Fibroblast of mammary gland (primary cell): ENCODE data around the gene ANKRD55.
"Not testable (repeated sequence)": the region's sequence is repeated elsewhere in the genome, so short reads cannot be mapped to it uniquely, and the experiment has no call there.

Experiments
- DNase-seq: peaks from one replicate; pipeline ENCODE4 v3.0.0-alpha.2; 2010; ENCODE audit warnings: low read depth
- H3K4me3 ChIP-seq: 2 replicates; pipeline ENCODE4 v1.5.1; 2011; ENCODE audit warnings: low read depth, mild to moderate bottlenecking, low read length, moderate library complexity; ENCODE audit not compliant: control insufficient read depth
- TF ChIP-seq, protein P1 (sequence below): conservative IDR thresholded peaks from 2 replicates; pipeline ENCODE4 v1.5.1; 2011; ENCODE audit warnings: low read depth, low read length, inconsistent platforms; ENCODE audit not compliant: control insufficient read depth, insufficient read depth

The ANKRD55 gene

DNA sequence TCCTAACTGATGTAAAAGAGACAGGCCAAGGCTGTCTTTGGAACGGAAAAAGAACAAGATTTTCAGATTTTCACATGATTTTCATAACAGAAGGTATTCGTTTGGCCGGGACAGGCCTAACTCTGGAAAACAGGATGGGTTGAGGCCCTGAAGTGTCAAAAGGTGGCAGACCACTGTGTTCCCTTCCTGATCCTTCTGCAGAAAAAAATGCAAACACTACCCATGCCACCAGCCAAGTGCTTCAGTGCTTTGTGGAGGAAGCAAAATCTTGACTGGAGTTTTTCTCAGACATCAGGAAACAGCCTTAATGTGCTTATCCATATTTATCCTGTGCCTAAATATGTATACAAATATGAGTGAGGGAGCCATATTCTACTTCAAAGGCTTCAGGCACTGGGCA lies 124.9 kb downstream of the ANKRD55 start:
- TF ChIP-seq, protein P1, sequence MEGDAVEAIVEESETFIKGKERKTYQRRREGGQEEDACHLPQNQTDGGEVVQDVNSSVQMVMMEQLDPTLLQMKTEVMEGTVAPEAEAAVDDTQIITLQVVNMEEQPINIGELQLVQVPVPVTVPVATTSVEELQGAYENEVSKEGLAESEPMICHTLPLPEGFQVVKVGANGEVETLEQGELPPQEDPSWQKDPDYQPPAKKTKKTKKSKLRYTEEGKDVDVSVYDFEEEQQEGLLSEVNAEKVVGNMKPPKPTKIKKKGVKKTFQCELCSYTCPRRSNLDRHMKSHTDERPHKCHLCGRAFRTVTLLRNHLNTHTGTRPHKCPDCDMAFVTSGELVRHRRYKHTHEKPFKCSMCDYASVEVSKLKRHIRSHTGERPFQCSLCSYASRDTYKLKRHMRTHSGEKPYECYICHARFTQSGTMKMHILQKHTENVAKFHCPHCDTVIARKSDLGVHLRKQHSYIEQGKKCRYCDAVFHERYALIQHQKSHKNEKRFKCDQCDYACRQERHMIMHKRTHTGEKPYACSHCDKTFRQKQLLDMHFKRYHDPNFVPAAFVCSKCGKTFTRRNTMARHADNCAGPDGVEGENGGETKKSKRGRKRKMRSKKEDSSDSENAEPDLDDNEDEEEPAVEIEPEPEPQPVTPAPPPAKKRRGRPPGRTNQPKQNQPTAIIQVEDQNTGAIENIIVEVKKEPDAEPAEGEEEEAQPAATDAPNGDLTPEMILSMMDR = no peak
- DNase-seq = no peak
- no peak overlapping the region for H3K4me3 ChIP-seq

DNA sequence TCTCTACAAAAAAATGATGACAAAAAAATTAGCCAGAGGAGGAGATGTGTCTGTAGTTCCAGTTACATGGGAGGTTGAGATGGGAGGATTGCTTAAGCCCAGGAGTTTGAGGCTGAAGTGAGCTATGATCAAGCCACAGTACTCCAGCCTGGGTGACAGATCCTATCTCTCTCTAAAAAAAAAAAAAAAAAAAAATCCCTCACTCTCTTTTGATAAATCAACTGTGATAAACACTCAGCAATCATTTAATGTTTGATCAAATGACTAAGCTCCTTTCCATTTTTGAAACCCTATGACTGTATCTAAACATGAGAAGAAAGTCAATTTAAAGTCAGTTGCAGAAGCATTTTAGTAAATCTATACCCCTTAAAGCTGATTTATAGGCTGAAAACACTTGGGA lies 126.3 kb downstream of the ANKRD55 start:
- no peak overlapping the region for H3K4me3 ChIP-seq
- DNase-seq = no peak
- TF ChIP-seq, protein P1 = no peak

GRCh38 chr5:56105511-56106291 lies 127.4 kb downstream of the ANKRD55 start:
- DNase-seq = peak; percentile 29

GRCh38 chr5:56102889-56103288 lies 130.2 kb downstream of the ANKRD55 start:
- H3K4me3 ChIP-seq = no peak overlapping the region
- peak; percentile 35 for DNase-seq
- TF ChIP-seq, protein P1 = no peak

More at GRCh38 chr5:56105511-56106291, 127.4 kb downstream of the ANKRD55 start:
- TF ChIP-seq, protein P1 = no peak
- no peak overlapping the region for H3K4me3 ChIP-seq

DNA sequence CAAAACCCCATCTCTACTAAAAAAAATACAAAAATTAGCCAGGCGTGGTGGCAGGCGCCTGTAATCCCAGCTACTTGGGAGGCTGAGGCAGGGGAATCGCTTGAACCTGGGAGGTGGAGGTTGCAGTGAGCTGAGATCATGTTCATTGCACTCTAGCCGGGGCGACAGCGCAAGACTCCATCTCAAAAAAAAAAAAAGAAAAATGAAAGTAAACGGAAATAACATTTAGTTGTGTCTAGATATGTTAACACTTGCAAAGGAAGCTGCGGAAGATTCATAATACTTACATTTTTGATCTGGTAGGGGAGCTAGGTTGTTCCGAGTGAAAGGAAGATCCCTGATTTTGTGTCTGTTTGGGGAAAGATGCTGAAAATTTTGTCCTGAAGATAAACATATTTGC lies 130.9 kb downstream of the ANKRD55 start:
- not testable (repeated sequence) for DNase-seq, H3K4me3 ChIP-seq

- TF ChIP-seq, protein P1 = no peak
- no peak overlapping the region for H3K4me3 ChIP-seq
- no peak for DNase-seq
Measured at GRCh38 chr5:56101180-56101579, 131.9 kb downstream of the ANKRD55 start.

DNA sequence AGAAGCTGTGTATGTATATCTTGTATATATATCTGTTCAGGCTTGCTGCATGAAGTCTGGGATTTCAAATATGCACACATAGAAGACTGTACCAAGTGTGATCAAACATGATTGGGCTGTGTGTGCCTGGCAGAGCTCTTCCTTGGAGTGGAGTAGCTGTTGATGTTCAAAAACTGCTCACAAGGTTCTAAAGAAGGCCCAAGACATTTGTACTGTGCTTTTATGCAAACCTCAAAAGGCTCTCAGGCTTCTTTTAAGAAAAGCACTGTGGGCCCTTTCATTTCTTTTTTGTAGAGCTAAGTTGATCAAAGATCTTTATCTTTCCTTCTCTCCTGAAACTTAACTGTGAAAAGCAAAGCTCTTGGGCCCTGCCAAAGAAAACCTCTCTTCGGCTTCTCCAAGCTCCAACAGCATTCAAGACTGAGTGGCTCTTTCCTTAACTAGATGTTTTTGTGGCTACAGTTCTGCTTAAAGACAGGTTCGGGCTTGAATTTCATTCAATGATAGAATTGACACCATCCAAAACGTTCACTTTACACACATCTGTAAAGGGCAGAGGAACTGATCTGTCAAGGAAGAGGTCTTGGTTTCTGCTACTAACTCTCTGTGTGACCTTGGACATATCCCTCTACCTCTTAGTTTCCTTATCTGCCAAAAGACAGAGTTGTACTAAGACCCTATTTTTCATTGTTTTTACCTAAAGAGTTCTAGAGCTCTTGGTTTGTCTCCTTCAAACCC lies 132.5 kb downstream of the ANKRD55 start:
- TF ChIP-seq, protein P1 = no peak
- H3K4me3 ChIP-seq = no peak overlapping the region
- no peak for DNase-seq
